Tibial nerve (tissue), 3 donors: ENCODE results near the gene LIN7C.

ENCODE experiments used
- CTCF ChIP-seq, 5 experiments: fragments of 200-600 bp in 3 of 5; fragments of 450-650 bp in 2 of 5; sonication (generic) in 3 of 5; IDR thresholded peaks; one replicate each; pipeline ENCODE4 v1.5.1; 2016 to 2019; ENCODE audit warnings: antibody characterized with exemption in 5 of 5, mild to moderate bottlenecking in 3 of 5, moderate library complexity in 2 of 5
- POLR2A ChIP-seq, 2 donors: fragments of 450-650 bp; IDR thresholded peaks; one replicate each; pipeline ENCODE4 v1.6.1; 2017; ENCODE audit warnings: antibody characterized with exemption in 2 of 2, mild to moderate bottlenecking in 2 of 2, moderate library complexity in 2 of 2

GRCh38 chr11:27552341-27552740 is 45.8 kb upstream of the LIN7C start:
- TF ChIP-seq CTCF (IDR thresholded peaks at IDR 0.05) (no peak), POLR2A (IDR thresholded peaks at IDR 0.05) (no peak)
